Activated CD4-positive, CD25-positive, alpha-beta regulatory T cell treated with anti-CD3 and anti-CD28 coated beads, Interleukin-2, amount 50 U/mL, for 72 hours (primary cell): ENCODE measurements around the gene COL7A1.

ENCODE experiments used
- DNase-seq: peaks from one replicate; pipeline ENCODE4 v3.0.0; 2021

The COL7A1 gene

GRCh38 chr3:48617559-48617958 lies 22.4 kb upstream of the COL7A1 start:
- DNase-seq, result no peak

DNA sequence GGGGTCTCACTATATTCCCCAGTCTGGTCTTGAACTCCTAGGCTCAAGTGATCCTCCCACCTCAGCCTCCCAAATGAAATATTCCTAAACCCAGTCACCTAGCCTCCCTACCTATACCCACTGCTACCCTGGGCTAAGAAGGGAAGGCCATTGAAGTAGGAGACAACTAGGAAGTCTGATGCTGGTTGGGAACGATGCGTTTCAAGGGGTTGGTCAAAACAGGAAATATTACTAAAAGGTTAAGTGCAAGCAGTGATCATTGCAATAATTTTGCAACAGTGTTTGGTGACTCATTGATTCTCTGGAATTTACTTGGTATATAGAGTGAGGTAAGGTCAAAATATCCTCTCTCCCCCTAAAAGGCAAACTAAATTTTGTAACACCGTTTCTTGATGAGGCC lies 18.9 kb upstream of the COL7A1 start:
- no peak for DNase-seq

- no peak for DNase-seq
These were observed 17.2 kb upstream of the COL7A1 start for GRCh38 chr3:48612309-48612708.

GRCh38 chr3:48609088-48610005 lies 14.2 kb upstream of the COL7A1 start, which contains the start of gene UQCRC1:
Gene UQCRC1, minus strand, starts transcription at chr3:48609646. Its CDS starts 26 bp downstream, at chr3:48609620.
- DNase-seq, result peak; percentile 93

DNA sequence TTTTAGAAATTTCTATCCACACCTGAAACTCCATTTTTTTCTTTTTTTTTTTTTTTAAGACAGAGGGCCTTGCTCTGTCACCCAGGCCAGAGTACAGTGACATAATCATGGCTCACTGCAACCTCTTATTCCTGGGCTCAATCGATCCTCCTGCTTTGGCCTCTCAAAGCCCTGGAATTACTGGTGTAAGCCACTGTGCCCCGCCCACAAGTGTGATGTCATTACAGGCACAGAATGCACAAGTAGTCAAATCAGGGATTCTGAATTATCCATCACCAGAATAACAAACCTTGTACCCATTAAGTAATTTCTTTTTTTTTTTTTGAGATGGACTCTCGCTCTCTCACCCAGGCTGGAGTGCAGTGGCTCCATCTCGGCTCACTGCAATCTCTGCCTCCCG lies 12.4 kb upstream of the COL7A1 start:
- DNase-seq, result no peak

GRCh38 chr3:48601622-48601994 lies 6.5 kb upstream of the COL7A1 start:
- DNase-seq, result no peak

GRCh38 chr3:48600711-48601621 lies 5.8 kb upstream of the COL7A1 start:
- DNase-seq, result no peak

DNA sequence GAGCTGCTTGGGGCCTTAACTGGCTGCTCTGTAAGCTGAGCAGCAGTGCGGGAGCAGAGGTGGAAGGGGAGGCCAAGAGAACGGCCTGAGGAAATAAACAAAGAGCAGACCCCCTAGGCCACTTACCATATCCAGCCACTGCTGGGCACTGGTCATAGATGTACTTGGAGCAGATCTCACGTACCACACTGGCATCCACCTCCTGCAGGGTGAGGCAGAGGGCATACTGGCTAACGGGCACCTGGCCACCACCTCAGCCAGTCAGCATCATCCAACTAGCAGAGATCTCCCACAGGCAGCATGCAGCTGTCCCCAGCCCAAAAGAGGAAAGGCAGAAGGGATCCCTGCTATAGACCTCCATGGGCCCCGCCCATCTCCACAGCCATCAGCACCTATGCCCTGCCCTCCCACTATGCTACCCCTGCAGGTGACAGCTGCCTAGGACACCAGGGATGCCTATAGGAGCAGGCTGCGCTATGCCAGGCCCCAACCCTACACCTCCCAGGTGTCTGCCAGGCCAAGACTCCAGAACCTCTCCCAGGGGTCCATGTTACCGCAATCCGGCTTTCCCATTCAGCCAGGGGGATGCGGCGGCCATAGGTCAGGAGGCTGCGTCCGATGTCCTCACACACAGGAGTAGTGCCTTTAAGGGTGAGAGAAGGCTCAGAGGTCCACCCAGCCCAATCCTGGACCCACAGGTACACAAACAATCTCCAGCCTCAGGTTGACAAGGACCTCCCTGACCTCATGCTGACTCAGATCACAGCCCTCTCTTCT lies 4.6 kb upstream of the COL7A1 start:
- DNase-seq, result no peak

- DNase-seq, result no peak
These were observed 4.0 kb upstream of the COL7A1 start for GRCh38 chr3:48599077-48599501.

DNA sequence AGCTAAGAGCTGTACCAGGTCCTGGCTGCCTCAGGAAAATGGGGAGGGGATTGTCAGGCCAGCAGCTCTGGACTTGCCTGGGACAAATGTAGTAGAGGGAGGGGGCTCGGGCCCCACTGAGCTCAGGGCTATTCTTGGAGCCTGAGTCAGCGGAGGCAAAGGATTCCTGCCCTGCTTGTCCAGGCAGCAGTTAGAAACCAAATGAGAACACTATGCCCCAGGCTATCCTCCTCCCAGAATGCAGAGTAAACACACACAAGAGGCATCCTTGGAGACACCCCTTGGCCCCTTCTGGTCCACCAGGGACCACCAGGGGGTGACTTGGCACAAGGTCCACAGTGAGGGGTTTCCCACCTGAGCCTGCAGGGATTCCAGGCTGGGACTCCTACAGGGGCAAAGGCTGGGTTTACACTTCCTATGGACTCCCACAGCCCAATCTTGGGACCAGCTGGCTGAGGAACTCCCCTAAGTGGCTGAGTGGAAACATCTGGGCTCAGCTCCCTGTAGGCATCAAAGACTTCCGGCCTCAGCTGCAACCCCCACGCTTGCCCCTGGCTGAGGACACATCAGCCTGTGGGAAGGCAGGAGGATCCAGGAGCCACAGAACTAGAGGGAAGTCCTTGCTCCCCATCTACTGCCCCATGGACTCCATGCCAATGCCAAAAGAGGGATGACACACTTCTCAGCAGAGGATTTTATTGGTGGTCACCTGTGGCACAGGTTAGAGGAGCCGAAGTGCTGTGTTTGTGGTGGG lies 3.4 kb upstream of the COL7A1 start:
- DNase-seq, result no peak

- DNase-seq, result no peak
These were observed 2.3 kb upstream of the COL7A1 start for GRCh38 chr3:48597408-48597800.

DNA sequence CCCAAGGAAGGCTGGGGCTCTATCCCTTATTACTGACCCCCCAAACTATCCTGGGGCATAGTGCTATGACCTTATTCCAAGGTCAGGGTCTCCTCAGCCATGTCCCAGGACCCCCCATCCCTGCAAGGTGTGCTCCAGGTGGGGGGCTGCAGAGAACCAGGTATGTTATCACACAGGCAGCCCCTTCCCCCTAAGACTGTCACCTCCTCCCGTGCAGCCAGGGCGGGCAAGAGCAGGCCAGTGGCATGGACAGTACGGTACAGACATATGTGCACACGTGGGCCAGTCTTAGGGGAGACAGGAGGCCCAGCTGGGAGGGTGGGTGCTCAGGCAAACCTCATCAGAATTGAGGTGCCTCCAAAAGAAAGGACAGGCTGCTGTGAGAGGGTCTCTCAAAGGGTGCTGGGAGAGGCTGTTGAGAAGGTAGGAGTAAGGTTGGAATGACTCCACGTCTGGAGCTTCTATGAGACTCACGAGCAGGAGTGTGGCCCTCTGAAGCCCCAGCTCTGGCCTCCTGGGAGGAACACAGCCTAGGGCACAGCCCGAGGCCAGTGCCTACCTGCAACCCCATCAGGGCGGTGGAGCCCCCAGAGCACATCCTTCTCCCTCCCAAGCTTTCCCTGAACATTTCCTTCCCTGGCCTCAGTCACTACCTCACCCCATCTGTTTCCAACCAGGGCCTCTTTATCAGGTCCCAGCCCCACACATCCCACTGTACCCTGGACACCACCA lies 1.7 kb upstream of the COL7A1 start:
- no peak for DNase-seq

DNA sequence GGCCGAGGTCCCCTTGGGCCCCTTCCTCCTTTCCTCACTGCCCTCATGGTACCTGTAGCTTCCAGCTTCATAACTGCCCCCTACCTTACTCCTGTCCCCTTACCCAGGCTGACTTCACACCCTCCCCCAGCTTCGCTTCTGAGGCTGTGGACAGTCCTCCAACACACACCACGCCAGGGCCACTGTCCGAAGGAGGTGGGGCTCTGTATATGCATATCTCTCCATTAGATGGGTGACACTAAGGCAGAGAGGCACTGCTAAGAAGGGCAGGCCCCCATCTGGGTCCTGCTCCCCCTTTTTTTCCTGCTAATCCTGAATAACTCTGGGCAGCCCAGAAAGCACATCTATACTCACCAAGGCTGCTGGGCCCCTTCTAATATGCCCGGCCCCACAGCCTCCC lies 1.0 kb upstream of the COL7A1 start:
- no peak for DNase-seq

- DNase-seq, result no peak
These were observed 495 bp upstream of the COL7A1 start for GRCh38 chr3:48595526-48596121.

- DNase-seq, result no peak
These were observed 596 bp downstream of the COL7A1 start for GRCh38 chr3:48594417-48595049.

DNA sequence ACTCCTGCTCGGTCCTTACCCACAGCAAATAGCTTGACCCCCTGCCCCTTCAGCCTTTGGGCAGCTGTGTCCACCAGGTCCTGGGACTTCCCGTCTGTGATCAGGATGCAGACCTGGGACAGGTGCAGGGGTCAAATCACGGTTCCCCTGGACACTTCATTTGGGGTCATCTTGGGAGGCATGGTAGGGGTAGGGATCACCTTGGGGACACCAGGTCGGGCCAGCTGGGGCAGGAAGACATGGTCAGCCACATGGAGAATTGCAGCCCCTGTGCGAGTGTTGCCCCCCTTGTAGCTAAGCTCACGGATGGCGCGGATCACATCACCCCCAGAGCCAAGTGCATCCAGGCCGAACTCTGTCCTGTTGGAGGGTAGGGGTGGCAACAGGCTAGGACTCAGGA lies 1.8 kb downstream of the COL7A1 start:
- DNase-seq, result no peak

DNA sequence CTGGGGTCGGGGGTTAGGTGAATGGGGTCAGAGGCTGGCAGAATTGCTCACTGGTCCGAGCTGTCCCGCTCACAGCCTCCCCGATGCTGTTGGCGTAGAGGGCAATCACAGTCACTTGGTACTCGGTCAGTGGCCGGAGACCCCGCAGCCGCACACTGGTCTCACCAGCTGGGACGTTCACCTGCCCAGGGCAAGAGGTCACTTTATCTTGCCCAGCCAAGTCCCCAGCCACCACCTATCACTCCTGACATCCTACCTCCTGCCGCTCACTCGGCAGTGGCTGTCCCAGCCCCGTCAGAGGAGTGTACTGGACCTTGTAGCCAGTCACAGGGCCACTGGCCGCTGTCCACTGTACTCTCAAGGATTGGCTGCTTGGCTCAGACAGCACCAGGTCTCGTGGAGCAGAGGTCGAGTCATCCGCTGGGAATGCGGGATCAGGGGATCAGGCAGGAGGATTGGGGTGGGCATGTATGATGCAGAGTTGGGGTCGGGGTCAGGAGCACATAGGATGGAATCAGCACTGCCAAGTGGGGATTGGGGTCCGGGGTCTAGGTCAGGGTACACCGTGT lies 2.5 kb downstream of the COL7A1 start:
- no peak for DNase-seq

DNA sequence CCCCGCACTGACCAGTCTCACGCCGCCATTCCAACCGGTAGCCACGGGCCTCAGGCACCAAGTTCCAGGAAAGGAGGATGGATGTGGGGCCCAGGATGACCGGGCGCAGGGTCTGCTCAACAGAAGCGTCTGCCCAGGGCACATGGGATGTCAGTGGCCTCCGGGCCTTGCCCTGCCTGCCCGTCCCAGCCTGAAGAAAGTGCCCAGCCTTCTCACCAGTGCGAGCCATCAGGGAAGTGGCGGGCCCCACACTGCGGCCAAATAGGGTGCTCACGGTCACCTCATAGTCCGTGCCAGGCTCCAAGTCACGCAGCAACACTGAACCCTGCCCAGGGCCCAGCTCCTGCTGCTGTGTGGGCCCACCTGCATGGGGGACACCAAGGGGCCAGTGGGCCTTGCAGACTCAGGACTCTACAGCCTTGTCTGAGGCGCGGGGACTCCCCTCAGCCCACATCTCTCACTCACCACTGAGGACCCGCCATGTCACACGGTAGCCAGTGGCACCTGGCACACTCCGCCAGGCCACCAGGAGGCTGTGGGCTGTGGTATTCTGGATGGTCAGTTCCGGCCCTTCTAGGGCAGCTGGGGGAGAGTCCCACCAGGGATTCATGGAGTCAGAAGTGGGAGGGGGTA lies 3.1 kb downstream of the COL7A1 start:
- DNase-seq, result no peak

DNA sequence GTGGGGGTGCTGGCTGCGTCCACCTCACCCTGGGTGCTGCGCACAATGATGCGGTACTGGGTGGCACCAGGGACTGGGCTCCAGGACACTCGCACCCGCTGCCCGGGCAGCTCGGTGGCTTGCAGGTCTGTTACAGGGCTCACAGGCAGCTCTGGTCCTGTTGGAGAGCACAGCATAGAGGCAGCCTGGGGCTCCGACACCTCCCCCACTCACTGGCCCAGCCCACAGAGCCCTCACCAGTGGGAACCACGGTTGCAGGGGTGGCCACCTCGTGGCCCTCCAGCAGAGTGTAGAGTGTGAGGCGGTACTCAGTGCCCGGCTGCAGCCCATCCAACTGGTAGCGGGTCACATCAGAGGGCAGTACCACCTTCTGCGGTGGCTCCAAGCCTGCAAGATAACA lies 3.7 kb downstream of the COL7A1 start:
- no peak for DNase-seq

DNA sequence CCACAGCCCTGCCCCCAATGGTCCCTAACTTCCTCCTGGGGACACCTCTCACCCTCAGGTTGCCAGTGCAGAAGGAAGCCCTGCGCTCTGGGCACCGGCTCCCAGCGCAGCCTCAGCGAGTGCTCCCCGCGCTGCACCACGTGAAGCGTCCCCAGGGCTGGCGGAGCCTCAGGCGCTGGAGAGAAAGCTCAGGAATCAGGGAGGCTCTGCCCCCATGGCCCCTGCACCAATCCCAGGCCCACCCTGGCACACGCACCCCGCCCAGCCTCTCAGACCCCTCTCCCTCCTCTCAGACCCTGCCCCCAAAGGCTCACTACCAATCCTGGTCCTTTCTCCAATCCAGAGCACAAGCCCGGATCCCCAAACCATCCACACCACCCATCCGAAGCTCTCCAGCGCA lies 6.9 kb downstream of the COL7A1 start:
- DNase-seq, result no peak
